Naive thymus-derived CD8-positive, alpha-beta T cell (primary cell): ENCODE data around the gene RHOT1. TPM values are rescaled to one million over a fixed set of nuclear protein-coding genes. Genes with fewer than 3 reads are reported as not detected.

Source experiments
- ATAC-seq, 2 donors: fragments of 150-1000 bp; cut with Tn5 transposase in 1 of 2; sonication (Bioruptor Pico), chemical (Tn5 transposase) in 1 of 2; 1 replicate in 1 of 2; 2 replicates in 1 of 2; pipeline ENCODE4 v1.10.0; 2021; ENCODE audit warnings: mild to moderate bottlenecking in 2 of 2, moderate library complexity in 2 of 2
- POLR2A ChIA-PET: fragments of 350-600 bp; sonication (Branson Sonifier 250); formaldehyde crosslinking; loops from one replicate; lab custom pipeline; 2021; ENCODE audit warnings: antibody characterized with exemption; lab: Charles Lee
- DNase-seq, 10 donors: peaks; one replicate each; pipeline versions ENCODE4 v3.0.0 to v3.0.0-alpha.2; 2020 to 2022
- H3K27ac Mint-ChIP-seq, 10 donors: one replicate each; pipeline ENCODE4 v1.8.0; 2020 to 2022; ENCODE audit warnings: mild to moderate bottlenecking in 10 of 10, mixed read lengths in 10 of 10, moderate library complexity in 4 of 10, inconsistent platforms in 1 of 10
- H3K27me3 Mint-ChIP-seq, 5 donors: one replicate each; pipeline ENCODE4 v1.8.0; 2021 to 2022; ENCODE audit warnings: mixed read lengths in 5 of 5
- H3K36me3 Mint-ChIP-seq, 3 donors: one replicate each; pipeline ENCODE4 v1.8.0; 2020 to 2022; ENCODE audit warnings: mixed read lengths in 3 of 3, mild to moderate bottlenecking in 2 of 3, inconsistent platforms in 1 of 3
- H3K4me1 Mint-ChIP-seq, 4 donors: one replicate each; pipeline ENCODE4 v1.8.0; 2021 to 2022; ENCODE audit warnings: mixed read lengths in 4 of 4
- H3K4me3 Mint-ChIP-seq, 10 donors: one replicate each; pipeline ENCODE4 v1.8.0; 2020 to 2022; ENCODE audit warnings: mild to moderate bottlenecking in 10 of 10, mixed read lengths in 10 of 10, moderate library complexity in 6 of 10, inconsistent platforms in 1 of 10
- H3K9me3 Mint-ChIP-seq, 9 donors: one replicate each; pipeline ENCODE4 v1.8.0; 2020 to 2022; ENCODE audit warnings: mixed read lengths in 9 of 9, mild to moderate bottlenecking in 3 of 9, inconsistent platforms in 1 of 9, moderate library complexity in 1 of 9
- polyA plus RNA-seq, 3 donors: library from polyadenylated mRNA; unstranded; fragments of 300-500 nt; fragmentation: Illumina TruSeq; gene quantifications; one replicate each; pipeline ENCODE4 v1.2.3, GENCODE V29; 2021
- total RNA-seq, 8 experiments: library from RNA in 2 of 8; stranded (reverse) in 2 of 8; gene quantifications; one replicate each; pipeline ENCODE4 v1.2.3 and lab custom pipeline; 2021 to 2026

Gene RHOT1
- total and polyA plus RNA-seq, 5 experiments from 2014 or later, result 17.8 to 35.6 (median 26.7) TPM

GRCh38 chr17:32267690-32268205, 125.4 kb downstream of the RHOT1 start:
- Mint-ChIP-seq H3K27ac (peak overlapping the region in 3 of 10 donors; percentile 17 to 68 (median 47)), H3K4me1 (peaks cover 15 to 22% (median 16%) of the 10 kb centered on the region in 4 donors), H3K27me3 (peaks cover 27 to 84% (median 68%) of the 10 kb centered on the region in 5 donors), H3K4me3 (peak overlapping the region; percentile 60 to 87 (median 81)), H3K36me3 (peaks cover 0 to 9% (median 0%) of the 10 kb centered on the region in 3 donors), H3K9me3 (no peaks in the 10 kb centered on the region)
- POLR2A ChIA-PET, result no interaction called here
- DNase-seq (no peak), ATAC-seq (peak in 1 of 2 donors; percentile 30)

- H3K4me3 Mint-ChIP-seq, result peak overlapping the region in 3 of 10 donors; percentile 11 to 87 (median 86)
- POLR2A ChIA-PET, result no interaction called here
- peaks cover 13 to 22% (median 16%) of the 10 kb centered on the region in 4 donors for H3K4me1 Mint-ChIP-seq
- no peaks in the 10 kb centered on the region for H3K9me3 Mint-ChIP-seq
- peaks cover 27 to 78% (median 65%) of the 10 kb centered on the region in 5 donors for H3K27me3 Mint-ChIP-seq
- H3K36me3 Mint-ChIP-seq, result peaks cover 0 to 9% (median 0%) of the 10 kb centered on the region in 3 donors
- no peak overlapping the region for H3K27ac Mint-ChIP-seq
- ATAC-seq (no peak), DNase-seq (no peak)
Measured at GRCh38 chr17:32268734-32269288, 126.5 kb downstream of the RHOT1 start.

- POLR2A ChIA-PET, result no interaction called here
- Mint-ChIP-seq H3K27me3 (peaks cover 24 to 72% (median 64%) of the 10 kb centered on the region in 5 donors), H3K27ac (no peak overlapping the region)
Measured at GRCh38 chr17:32269377-32269776, 127.1 kb downstream of the RHOT1 start.

GRCh38 chr17:32271844-32272243, 129.5 kb downstream of the RHOT1 start:
- peaks cover 21 to 64% (median 57%) of the 10 kb centered on the region in 5 donors for H3K27me3 Mint-ChIP-seq
- no peak overlapping the region for H3K4me3 Mint-ChIP-seq
- no peak overlapping the region for H3K27ac Mint-ChIP-seq
- no peaks in the 10 kb centered on the region for H3K9me3 Mint-ChIP-seq
- DNase-seq (no peak), ATAC-seq (no peak)
- POLR2A ChIA-PET, result no interaction called here
- peaks cover 0 to 7% (median 0%) of the 10 kb centered on the region in 3 donors for H3K36me3 Mint-ChIP-seq
- peaks cover 9 to 14% (median 12%) of the 10 kb centered on the region in 4 donors for H3K4me1 Mint-ChIP-seq

More at GRCh38 chr17:32269377-32269776, 127.1 kb downstream of the RHOT1 start:
- peak overlapping the region in 1 of 10 donors; percentile 1 for H3K4me3 Mint-ChIP-seq
- H3K36me3 Mint-ChIP-seq, result peaks cover 0 to 9% (median 0%) of the 10 kb centered on the region in 3 donors
- peaks cover 13 to 22% (median 16%) of the 10 kb centered on the region in 4 donors for H3K4me1 Mint-ChIP-seq
- H3K9me3 Mint-ChIP-seq, result no peaks in the 10 kb centered on the region
- ATAC-seq (no peak), DNase-seq (no peak)

GRCh38 chr17:32274101-32274500, 131.8 kb downstream of the RHOT1 start:
- no peak overlapping the region for H3K27ac Mint-ChIP-seq
- no peak for ATAC-seq
- peaks cover 0 to 4% (median 0%) of the 10 kb centered on the region in 4 donors for H3K4me1 Mint-ChIP-seq
- H3K4me3 Mint-ChIP-seq, result no peak overlapping the region
- no peaks in the 10 kb centered on the region for H3K36me3 Mint-ChIP-seq
- POLR2A ChIA-PET, result no interaction called here
- no peak for DNase-seq
- peaks cover 6 to 46% (median 37%) of the 10 kb centered on the region in 5 donors for H3K27me3 Mint-ChIP-seq
- no peaks in the 10 kb centered on the region for H3K9me3 Mint-ChIP-seq

- POLR2A ChIA-PET, result no interaction called here
- peaks cover 6 to 42% (median 33%) of the 10 kb centered on the region in 5 donors for H3K27me3 Mint-ChIP-seq
- H3K4me3 Mint-ChIP-seq, result no peak overlapping the region
Measured at GRCh38 chr17:32274643-32275042, 132.3 kb downstream of the RHOT1 start.

More at GRCh38 chr17:32274643-32275042, 132.3 kb downstream of the RHOT1 start:
- Mint-ChIP-seq H3K4me1 (peaks cover 0 to 4% (median 0%) of the 10 kb centered on the region in 4 donors), H3K27ac (peak overlapping the region in 1 of 10 donors; percentile 18), H3K36me3 (no peaks in the 10 kb centered on the region), H3K9me3 (no peaks in the 10 kb centered on the region)
- ATAC-seq, result no peak
- no peak for DNase-seq

Other genes with a start within 250 kb of the RHOT1 start
- gene UTP6, start 240.8 kb upstream of the RHOT1 start, total RNA-seq, result 10 to 100 TPM; 68.3 to 74.2 TPM
- 10 to 100 TPM; 21.4 to 26.0 (median 22.7) TPM for gene UTP6, start 240.8 kb upstream of the RHOT1 start, polyA plus RNA-seq
- 10 to 100 TPM; 39.1 to 40.0 TPM for gene SUZ12, start 205.5 kb upstream of the RHOT1 start, total RNA-seq
- gene SUZ12, start 205.5 kb upstream of the RHOT1 start, polyA plus RNA-seq, result 10 to 100 TPM; 17.9 to 20.3 (median 19.7) TPM
- gene LRRC37B, start 135.1 kb upstream of the RHOT1 start, total RNA-seq, result 10 to 100 TPM; 67.6 to 71.1 TPM
- 1 to 10 TPM; 6.8 to 9.6 (median 8.2) TPM for gene LRRC37B, start 135.1 kb upstream of the RHOT1 start, polyA plus RNA-seq
- not detected for gene RHBDL3, start 123.3 kb downstream of the RHOT1 start, total RNA-seq
- gene RHBDL3, start 123.3 kb downstream of the RHOT1 start, polyA plus RNA-seq, result not detected
- gene C17orf75, start 199.7 kb downstream of the RHOT1 start, total RNA-seq, result 10 to 100 TPM; 25.6 to 28.0 TPM
- 10 to 100 TPM in 1 of 3 donors, 1 to 10 TPM in 2; 8.4 to 12.3 (median 9.8) TPM for gene C17orf75, start 199.7 kb downstream of the RHOT1 start, polyA plus RNA-seq
- 100 to 1,000 TPM; 285 to 287 TPM for gene ZNF207, start 207.7 kb downstream of the RHOT1 start, total RNA-seq
- 100 to 1,000 TPM; 120 to 137 (median 127) TPM for gene ZNF207, start 207.7 kb downstream of the RHOT1 start, polyA plus RNA-seq